BE2C (cell line): ENCODE measurements around the gene GHR.

Experiments
- DNase-seq: peaks from one replicate; pipeline ENCODE4 v3.0.0-alpha.2; 2020
- H3K27me3 ChIP-seq: fragments of 250-450 bp; sonication (Bioruptor Pico); 2 replicates; pipeline ENCODE4 v1.5.1; 2020; ENCODE audit warnings: mild to moderate bottlenecking
- H3K36me3 ChIP-seq: fragments of 250-450 bp; sonication (Bioruptor Pico); 2 replicates; pipeline ENCODE4 v1.5.1; 2020; ENCODE audit warnings: mild to moderate bottlenecking
- H3K4me1 ChIP-seq: fragments of 250-450 bp; sonication (Bioruptor Pico); 2 replicates; pipeline ENCODE4 v1.5.1; 2020
- H3K4me3 ChIP-seq: 2 replicates; pipeline ENCODE4 v1.5.1; 2011; ENCODE audit warnings: low read depth, low read length
- H3K9me3 ChIP-seq: fragments of 250-450 bp; sonication (Bioruptor Pico); 2 replicates; pipeline ENCODE4 v1.5.1; 2020
- CTCF ChIP-seq: IDR thresholded peaks from 2 replicates; pipeline ENCODE4 v1.5.1; 2012; ENCODE audit warnings: mild to moderate bottlenecking, low read depth, low read length

The GHR gene

GRCh38 chr5:42606464-42606869 is 183.2 kb downstream of the GHR start:
- Histone ChIP-seq H3K36me3 (no peaks in the 10 kb centered on the region), H3K4me3 (no peak overlapping the region), H3K4me1 (no peaks in the 10 kb centered on the region), H3K9me3 (no peaks in the 10 kb centered on the region), H3K27me3 (no peaks in the 10 kb centered on the region)
- TF ChIP-seq CTCF: no peak
- no peak for DNase-seq

DNA sequence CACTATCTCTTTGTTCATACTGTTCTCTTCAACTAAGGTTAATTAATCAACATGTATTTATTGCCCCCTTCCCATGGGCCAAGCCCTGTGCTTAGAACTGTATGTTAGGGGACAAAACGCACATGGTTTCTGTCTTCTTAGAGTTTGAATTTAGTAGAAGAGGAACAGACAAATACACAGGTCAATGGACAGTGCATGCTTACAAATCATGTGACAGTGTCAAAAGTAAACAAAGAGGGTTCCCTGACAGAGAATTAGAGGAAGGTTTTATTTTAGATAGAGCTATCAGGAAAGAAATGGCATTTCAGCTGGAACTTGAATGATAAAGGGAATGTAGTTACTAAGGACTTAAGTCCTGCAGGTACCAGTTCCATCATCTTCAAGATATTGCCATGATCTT is 188.2 kb downstream of the GHR start:
- Histone ChIP-seq H3K36me3 (no peaks in the 10 kb centered on the region), H3K9me3 (no peaks in the 10 kb centered on the region), H3K4me1 (no peaks in the 10 kb centered on the region), H3K27me3 (no peaks in the 10 kb centered on the region), H3K4me3 (no peak overlapping the region)
- DNase-seq: no peak
- no peak for TF ChIP-seq CTCF

DNA sequence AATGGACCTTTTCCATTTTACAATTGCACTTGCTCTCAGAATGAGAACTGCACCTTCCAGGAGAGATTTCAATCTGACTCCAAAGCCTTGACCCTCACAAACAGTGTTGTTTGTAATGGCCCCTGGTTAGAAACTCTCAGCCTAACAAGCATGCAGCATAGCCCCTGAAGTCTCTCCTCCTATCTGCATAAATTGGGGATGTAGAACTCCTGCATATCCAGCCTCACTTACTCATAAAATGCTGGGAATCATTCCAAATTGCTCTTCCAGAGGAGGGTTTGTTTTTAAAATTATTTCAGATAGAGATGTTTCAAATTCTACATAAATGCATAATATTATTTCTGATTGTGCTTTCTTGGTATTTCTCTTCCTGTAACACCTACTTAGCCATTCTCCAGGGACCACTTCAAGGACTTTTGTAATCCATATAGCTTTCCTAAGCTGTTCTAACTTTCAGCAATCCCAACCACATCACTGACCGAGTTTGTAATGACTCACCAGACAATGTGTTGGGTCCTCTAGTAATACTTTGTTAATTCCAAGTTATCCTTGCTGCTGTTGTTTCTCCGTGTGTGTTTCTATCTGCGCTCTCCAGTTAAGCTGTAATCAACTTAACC is 189.6 kb downstream of the GHR start:
- Histone ChIP-seq H3K36me3 (no peaks in the 10 kb centered on the region), H3K4me3 (no peak overlapping the region), H3K4me1 (no peaks in the 10 kb centered on the region), H3K9me3 (no peaks in the 10 kb centered on the region), H3K27me3 (no peaks in the 10 kb centered on the region)
- no peak for TF ChIP-seq CTCF
- DNase-seq: no peak

DNA sequence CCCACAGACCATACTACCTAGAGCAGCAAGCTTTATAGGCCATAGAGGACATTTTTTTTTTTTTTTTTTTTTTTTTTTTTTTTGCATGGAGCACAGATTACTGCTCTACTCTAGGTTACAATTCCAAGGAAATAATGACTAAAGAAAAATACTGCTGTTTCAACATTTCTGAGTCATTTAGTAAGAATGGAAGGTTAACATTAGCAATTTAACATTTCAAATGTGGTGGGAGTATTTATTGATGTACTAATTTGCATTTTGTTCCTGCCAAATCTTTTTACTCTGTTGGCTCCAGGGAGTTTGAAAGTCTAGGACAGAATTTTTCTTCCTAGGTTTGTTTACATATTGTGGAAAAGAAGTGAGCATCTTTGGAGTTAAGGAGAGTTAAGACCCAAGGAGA is 191.3 kb downstream of the GHR start:
- no peak for DNase-seq
- TF ChIP-seq CTCF: no peak
- no peaks in the 10 kb centered on the region for H3K27me3 ChIP-seq
- H3K4me3 ChIP-seq: no peak overlapping the region
- no peaks in the 10 kb centered on the region for H3K36me3 ChIP-seq
- H3K9me3 ChIP-seq: no peaks in the 10 kb centered on the region; the same call in 1 of the 2 replicates
- no peaks in the 10 kb centered on the region for H3K4me1 ChIP-seq

GRCh38 chr5:42620579-42621216 is 197.5 kb downstream of the GHR start:
- no peaks in the 10 kb centered on the region for H3K27me3 ChIP-seq
- no peak for TF ChIP-seq CTCF
- no peak overlapping the region for H3K4me3 ChIP-seq
- DNase-seq: no peak
- H3K4me1 ChIP-seq: no peaks in the 10 kb centered on the region
- no peaks in the 10 kb centered on the region for H3K36me3 ChIP-seq
- no peaks in the 10 kb centered on the region; the same call in 1 of the 2 replicates for H3K9me3 ChIP-seq

DNA sequence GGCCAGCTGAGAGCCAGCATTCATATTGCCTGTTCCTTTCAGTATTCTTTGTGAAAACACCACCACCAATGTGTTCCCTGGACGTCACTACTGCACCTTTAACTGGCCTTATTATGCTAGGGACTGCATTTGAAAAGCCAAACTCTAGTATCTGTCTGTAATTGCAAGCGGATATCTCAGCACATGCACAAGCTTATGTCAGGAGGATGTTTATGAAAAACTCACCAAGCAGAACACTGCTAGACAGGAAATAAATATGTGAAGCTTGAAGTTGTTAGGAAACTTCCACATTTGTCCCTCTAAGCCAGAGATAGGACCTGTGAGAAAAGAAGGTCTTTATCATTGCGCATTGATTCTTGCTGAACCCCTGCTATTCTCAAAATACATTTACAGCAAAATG is 198.0 kb downstream of the GHR start:
- Histone ChIP-seq H3K36me3 (no peaks in the 10 kb centered on the region), H3K4me1 (no peaks in the 10 kb centered on the region), H3K4me3 (no peak overlapping the region), H3K27me3 (no peaks in the 10 kb centered on the region), H3K9me3 (no peaks in the 10 kb centered on the region; the same call in 1 of the 2 replicates)
- TF ChIP-seq CTCF: no peak
- DNase-seq: no peak
